ENCODE results near the gene MTHFD1L. TPM values are rescaled to one million over a fixed set of nuclear protein-coding genes. Genes with fewer than 3 reads are reported as not detected.
A peak's percentile ranks its signal among the peaks of the same experiment; 100 is the strongest.

The MTHFD1L gene
- total and polyA plus RNA-seq, 2 donors (not counting 3 experiments of a cell fraction or from before 2014, with no cell fraction given), result 40.2 to 120 TPM

DNA sequence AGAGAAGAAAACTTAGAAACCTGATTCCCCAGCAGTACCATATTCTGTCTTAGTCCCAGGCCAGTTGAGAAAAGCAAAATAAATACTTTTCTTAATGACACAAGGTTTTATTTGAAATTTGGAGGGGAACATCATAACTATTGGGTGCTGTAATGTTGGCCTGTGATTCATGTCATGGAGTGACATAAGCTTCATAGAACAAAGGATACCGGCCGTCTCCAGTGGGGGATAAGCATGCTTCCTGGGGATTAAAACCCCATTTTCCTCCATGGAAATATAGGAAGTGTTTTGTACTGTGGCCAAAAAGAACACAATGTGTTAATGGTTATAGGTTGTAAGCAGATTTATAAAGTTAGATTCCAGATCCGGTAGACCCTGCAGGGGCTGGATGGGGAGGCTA, 18.0 kb downstream of the MTHFD1L start:
- Histone ChIP-seq H3K9ac (replicated peaks; ENCODE audit: extremely low read depth, insufficient read depth, low read length) (peak overlapping the region; percentile 90), H2AFZ (ENCODE audit: low read depth, low read length) (no peak overlapping the region), H3K36me3 (ENCODE audit: control insufficient read depth in 2 of 2, extremely low read depth in 1 of 2, insufficient read depth in 2 of 2, low read length in 2 of 2) (peaks cover 3 to 14% of the 10 kb centered on the region in 2 experiments), H4K20me1 (replicated peaks; ENCODE audit: control insufficient read depth, extremely low read depth, insufficient read depth, low read length) (no peaks in the 10 kb centered on the region), H3K9me3 (replicated peaks; ENCODE audit: control insufficient read depth, insufficient read depth, low read length) (no peaks in the 10 kb centered on the region), H3K4me3 (replicated peaks in 1 of 3; ENCODE audit: insufficient read depth in 1 of 3, low read depth in 1 of 3, low read length in 3 of 3) (no peak overlapping the region), H3K27ac (ENCODE audit: insufficient read depth, low read depth, low read length) (peak overlapping the region; percentile 91), H3K79me2 (ENCODE audit: control insufficient read depth, insufficient read depth, low read length) (peaks cover 40% of the 10 kb centered on the region), H3K27me3 (ENCODE audit: control insufficient read depth in 2 of 2, insufficient read depth in 2 of 2, low read length in 2 of 2) (no peaks in the 10 kb centered on the region), H3K4me2 (ENCODE audit: insufficient read depth, low read length) (no peak overlapping the region), H3K9me1 (replicated peaks; ENCODE audit: control insufficient read depth, extremely low read depth, insufficient read depth, low read length) (no peaks in the 10 kb centered on the region), H3K4me1 (ENCODE audit: control insufficient read depth, extremely low read depth, insufficient read depth, low read length) (peaks cover 36% of the 10 kb centered on the region)
- peak; percentile 64 for DNase-seq (ENCODE audit: low read depth, low spot score)
- intact Hi-C loops (cut with micrococcal nuclease) (loop anchor here (5.0 kb wide), 3 partner anchors 66 to 466 kb away; no protein-coding TSS in a partner anchor), dilution Hi-C loops (cut with MboI; ENCODE audit: extremely low pct_ligation_motif_present, low sequenced_read_pairs) (no loop called here)
- TF ChIP-seq EZH2 (IDR thresholded peaks at IDR 0.05; ENCODE audit: borderline replicate concordance, low read depth, low read length, severe bottlenecking), result no peak
- TF ChIP-seq JUN (IDR thresholded peaks at IDR 0.05; ENCODE audit: borderline replicate concordance, insufficient read depth, insufficient read length, low read depth), result peak; percentile 16
- TF ChIP-seq POLR2AphosphoS5 (IDR thresholded peaks at IDR 0.05; ENCODE audit: insufficient read depth, low read depth, low read length), result no peak
- no TSS peak for BruUV-seq (replicated peaks)
- no peak for FAIRE-seq
- POLR2A ChIA-PET, result interaction anchor here (2.3 kb wide), 1 partner anchor 18 kb away, joined by 23 read pairs; the partner anchor contains the start of gene MTHFD1L
- CTCF ChIA-PET, result interaction anchor here (2.9 kb wide), 1 partner anchor 8 kb away, joined by 38 read pairs; no protein-coding TSS in a partner anchor

DNA sequence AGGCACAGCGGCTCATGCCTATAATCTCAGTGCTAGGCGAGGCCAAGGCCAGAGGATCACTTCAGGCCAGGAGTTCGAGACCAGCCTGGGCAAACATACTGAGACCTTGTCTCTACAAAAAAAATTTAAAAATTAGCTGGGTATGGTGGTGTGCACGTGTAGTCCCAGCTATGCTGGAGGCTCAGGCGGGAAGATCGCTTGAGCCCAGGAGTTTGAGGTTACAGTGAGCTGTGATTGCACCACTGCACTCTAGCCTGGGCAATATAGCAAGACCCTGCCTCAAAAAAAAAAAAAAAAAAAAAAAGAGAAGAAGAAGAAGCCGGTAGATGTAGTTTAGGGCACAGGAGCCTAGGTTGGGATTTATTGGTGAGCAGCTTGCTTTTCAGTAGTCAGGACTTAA, 20.7 kb downstream of the MTHFD1L start:
- H3K27me3 ChIP-seq (ENCODE audit: control insufficient read depth in 2 of 2, insufficient read depth in 2 of 2, low read length in 2 of 2), result no peaks in the 10 kb centered on the region
- H3K4me3 ChIP-seq (replicated peaks in 1 of 3; ENCODE audit: insufficient read depth in 1 of 3, low read depth in 1 of 3, low read length in 3 of 3), result no peak overlapping the region
- DNase-seq (ENCODE audit: low read depth, low spot score) (no peak), FAIRE-seq (no peak)
- H3K9ac ChIP-seq (replicated peaks; ENCODE audit: extremely low read depth, insufficient read depth, low read length), result no peak overlapping the region
- CTCF ChIA-PET, result interaction anchor here (0.6 to 1.5 kb wide), 3 partner anchors 69 to 461 kb away, joined by 3 to 5 read pairs (median 4); no protein-coding TSS in a partner anchor
- intact Hi-C loops (cut with micrococcal nuclease) (no loop called here), dilution Hi-C loops (cut with MboI; ENCODE audit: extremely low pct_ligation_motif_present, low sequenced_read_pairs) (no loop called here)
- H3K4me1 ChIP-seq (ENCODE audit: control insufficient read depth, extremely low read depth, insufficient read depth, low read length), result peaks cover 26% of the 10 kb centered on the region
- TF ChIP-seq, protein P1, sequence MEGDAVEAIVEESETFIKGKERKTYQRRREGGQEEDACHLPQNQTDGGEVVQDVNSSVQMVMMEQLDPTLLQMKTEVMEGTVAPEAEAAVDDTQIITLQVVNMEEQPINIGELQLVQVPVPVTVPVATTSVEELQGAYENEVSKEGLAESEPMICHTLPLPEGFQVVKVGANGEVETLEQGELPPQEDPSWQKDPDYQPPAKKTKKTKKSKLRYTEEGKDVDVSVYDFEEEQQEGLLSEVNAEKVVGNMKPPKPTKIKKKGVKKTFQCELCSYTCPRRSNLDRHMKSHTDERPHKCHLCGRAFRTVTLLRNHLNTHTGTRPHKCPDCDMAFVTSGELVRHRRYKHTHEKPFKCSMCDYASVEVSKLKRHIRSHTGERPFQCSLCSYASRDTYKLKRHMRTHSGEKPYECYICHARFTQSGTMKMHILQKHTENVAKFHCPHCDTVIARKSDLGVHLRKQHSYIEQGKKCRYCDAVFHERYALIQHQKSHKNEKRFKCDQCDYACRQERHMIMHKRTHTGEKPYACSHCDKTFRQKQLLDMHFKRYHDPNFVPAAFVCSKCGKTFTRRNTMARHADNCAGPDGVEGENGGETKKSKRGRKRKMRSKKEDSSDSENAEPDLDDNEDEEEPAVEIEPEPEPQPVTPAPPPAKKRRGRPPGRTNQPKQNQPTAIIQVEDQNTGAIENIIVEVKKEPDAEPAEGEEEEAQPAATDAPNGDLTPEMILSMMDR (IDR thresholded peaks at IDR 0.05; ENCODE audit: extremely low read depth in 1 of 2, insufficient read depth in 1 of 2, low read depth in 1 of 2, low read length in 2 of 2), result no peak
- TF ChIP-seq, protein P2, sequence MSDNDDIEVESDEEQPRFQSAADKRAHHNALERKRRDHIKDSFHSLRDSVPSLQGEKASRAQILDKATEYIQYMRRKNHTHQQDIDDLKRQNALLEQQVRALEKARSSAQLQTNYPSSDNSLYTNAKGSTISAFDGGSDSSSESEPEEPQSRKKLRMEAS (IDR thresholded peaks at IDR 0.05; ENCODE audit: insufficient read depth, insufficient read length), result no peak
- TF ChIP-seq EZH2 (IDR thresholded peaks at IDR 0.05; ENCODE audit: borderline replicate concordance, low read depth, low read length, severe bottlenecking), result no peak
- TF ChIP-seq MYC (IDR thresholded peaks at IDR 0.05; ENCODE audit: low read depth, low read length), result no peak
- no peak for TF ChIP-seq FOS (IDR thresholded peaks at IDR 0.05; ENCODE audit: borderline replicate concordance, insufficient read depth, low read length)
- no peak for TF ChIP-seq POLR2A (IDR thresholded peaks at IDR 0.05; ENCODE audit: low read depth, low read length)
- TF ChIP-seq JUN (IDR thresholded peaks at IDR 0.05; ENCODE audit: borderline replicate concordance, insufficient read depth, insufficient read length, low read depth), result no peak
- no peak for TF ChIP-seq POLR2AphosphoS5 (IDR thresholded peaks at IDR 0.05; ENCODE audit: insufficient read depth, low read depth, low read length)
- TF ChIP-seq GATA2 (IDR thresholded peaks at IDR 0.05; ENCODE audit: insufficient read depth, insufficient read length, low read depth, low read length), result no peak
- no peak overlapping the region for H3K27ac ChIP-seq (ENCODE audit: insufficient read depth, low read depth, low read length)
- no peaks in the 10 kb centered on the region for H3K9me1 ChIP-seq (replicated peaks; ENCODE audit: control insufficient read depth, extremely low read depth, insufficient read depth, low read length)
- peaks cover 10 to 14% of the 10 kb centered on the region in 2 experiments for H3K36me3 ChIP-seq (ENCODE audit: control insufficient read depth in 2 of 2, extremely low read depth in 1 of 2, insufficient read depth in 2 of 2, low read length in 2 of 2)
- peaks cover 15% of the 10 kb centered on the region for H3K79me2 ChIP-seq (ENCODE audit: control insufficient read depth, insufficient read depth, low read length)
- H2AFZ ChIP-seq (ENCODE audit: low read depth, low read length), result no peak overlapping the region
- POLR2A ChIA-PET, result no interaction called here
- no peak overlapping the region for H3K4me2 ChIP-seq (ENCODE audit: insufficient read depth, low read length)
- no peaks in the 10 kb centered on the region for H3K9me3 ChIP-seq (replicated peaks; ENCODE audit: control insufficient read depth, insufficient read depth, low read length)
- H4K20me1 ChIP-seq (replicated peaks; ENCODE audit: control insufficient read depth, extremely low read depth, insufficient read depth, low read length), result no peaks in the 10 kb centered on the region
- BruUV-seq (replicated peaks), result no TSS peak
